ENCODE results near the gene ADCY6.

The ADCY6 gene

GRCh38 chr12:48775991-48776649 is 12.8 kb downstream of the ADCY6 start:
- DNase-seq = no peak
- Histone ChIP-seq H3K36me3 (peaks cover 56 to 70% (median 69%) of the 10 kb centered on the region in 3 donors), H3K27ac (no peak overlapping the region), H3K4me1 (peaks cover 7 to 35% (median 21%) of the 10 kb centered on the region in 4 donors), H3K9me3 (no peaks in the 10 kb centered on the region), H3K4me3 (no peak overlapping the region), H3K27me3 (no peaks in the 10 kb centered on the region)
- TF ChIP-seq CTCF (IDR thresholded peaks at IDR 0.05) = no peak
- intact Hi-C loops (cut with DNase I; ENCODE audit: low total_unique reads) = no loop called here

GRCh38 chr12:48775299-48775698 is 13.6 kb downstream of the ADCY6 start:
- H3K4me3 ChIP-seq = no peak overlapping the region
- no peak overlapping the region for H3K27ac ChIP-seq
- H3K36me3 ChIP-seq = peaks cover 64 to 78% (median 78%) of the 10 kb centered on the region in 3 donors
- no peak for TF ChIP-seq CTCF (IDR thresholded peaks at IDR 0.05)
- peaks cover 1 to 27% (median 13%) of the 10 kb centered on the region in 4 donors for H3K4me1 ChIP-seq
- H3K27me3 ChIP-seq = no peaks in the 10 kb centered on the region
- intact Hi-C loops (cut with DNase I; ENCODE audit: low total_unique reads) = no loop called here
- no peak for DNase-seq
- H3K9me3 ChIP-seq = no peaks in the 10 kb centered on the region

- intact Hi-C loops (cut with DNase I; ENCODE audit: low total_unique reads) = no loop called here
- peaks cover 72 to 86% (median 83%) of the 10 kb centered on the region in 3 donors for H3K36me3 ChIP-seq
- TF ChIP-seq CTCF (IDR thresholded peaks at IDR 0.05) = no peak
- H3K4me3 ChIP-seq = no peak overlapping the region
- no peak for DNase-seq
- no peak overlapping the region for H3K27ac ChIP-seq
- H3K4me1 ChIP-seq = peaks cover 0 to 19% (median 5%) of the 10 kb centered on the region in 4 donors
- no peaks in the 10 kb centered on the region for H3K9me3 ChIP-seq
- no peaks in the 10 kb centered on the region for H3K27me3 ChIP-seq
Measured at GRCh38 chr12:48774516-48774915, 14.4 kb downstream of the ADCY6 start.

- no peak for DNase-seq
- Histone ChIP-seq H3K27me3 (no peaks in the 10 kb centered on the region), H3K4me1 (peaks cover 0 to 11% (median 0%) of the 10 kb centered on the region in 4 donors), H3K9me3 (no peaks in the 10 kb centered on the region), H3K27ac (no peak overlapping the region), H3K36me3 (peaks cover 76 to 93% (median 91%) of the 10 kb centered on the region in 3 donors), H3K4me3 (no peak overlapping the region)
- no peak for TF ChIP-seq CTCF (IDR thresholded peaks at IDR 0.05)
- intact Hi-C loops (cut with DNase I; ENCODE audit: low total_unique reads) = no loop called here
Measured at GRCh38 chr12:48773686-48774085, 15.2 kb downstream of the ADCY6 start.

- intact Hi-C loops (cut with DNase I; ENCODE audit: low total_unique reads) = no loop called here
- Histone ChIP-seq H3K9me3 (no peaks in the 10 kb centered on the region), H3K4me3 (no peak overlapping the region), H3K27me3 (no peaks in the 10 kb centered on the region), H3K27ac (no peak overlapping the region), H3K4me1 (peaks cover 0 to 18% (median 14%) of the 10 kb centered on the region in 4 donors), H3K36me3 (peaks cover 75 to 99% (median 82%) of the 10 kb centered on the region in 3 donors)
- TF ChIP-seq CTCF (IDR thresholded peaks at IDR 0.05) = no peak
- no peak for DNase-seq
Measured at GRCh38 chr12:48771588-48772112, 17.2 kb downstream of the ADCY6 start.

All from tibial artery (tissue), 4 donors.